A673 (cell line): ENCODE measurements around the gene METTL16. TPM values are rescaled to one million over a fixed set of nuclear protein-coding genes. Genes with fewer than 3 reads are reported as not detected.
"Not testable (repeated sequence)": the region's sequence is repeated elsewhere in the genome, so short reads cannot be mapped to it uniquely, and the experiment has no call there.

Experiments
- BruUV-seq: library from RNA; stranded (reverse); fragments of 400-500 nt; replicated peaks from 2 replicates; lab custom pipeline; 2021; lab: Mats Ljungman, UMichigan
- CTCF ChIA-PET: fragments of 300-600 bp; sonication (Branson Sonifier 250); formaldehyde crosslinking; loops from one replicate; lab custom pipeline; 2022; ENCODE audit warnings: antibody characterized with exemption; lab: Charles Lee
- POLR2A ChIA-PET: fragments of 300-600 bp; sonication (Branson Sonifier 250); formaldehyde crosslinking; loops from one replicate; lab custom pipeline; 2022; ENCODE audit warnings: antibody characterized with exemption; ENCODE audit not compliant: low non-redundant PET; lab: Charles Lee
- DNase-seq: peaks from one replicate; pipeline ENCODE4 v3.0.0-alpha.2; 2015; ENCODE audit warnings: low spot score
- H3K27ac ChIP-seq: fragments of 200-600 bp; sonication (generic); 2 replicates; pipeline ENCODE4 v1.5.1; 2016; ENCODE audit warnings: mixed run types, low read depth, mild to moderate bottlenecking, mixed read lengths, antibody characterized with exemption, low read length; ENCODE audit not compliant: poor library complexity, severe bottlenecking
- H3K27me3 ChIP-seq: fragments of 200-600 bp; sonication (generic); replicated peaks from 2 replicates; pipeline ENCODE4 v1.6.1; 2017; ENCODE audit warnings: mixed run types, low read depth, mild to moderate bottlenecking, mixed read lengths, antibody characterized with exemption, low read length; ENCODE audit not compliant: insufficient read depth, poor library complexity
- H3K36me3 ChIP-seq: fragments of 200-600 bp; sonication (generic); 2 replicates; pipeline ENCODE4 v1.6.1; 2016; ENCODE audit warnings: mixed run types, mild to moderate bottlenecking, mixed read lengths, antibody characterized with exemption, low read length; ENCODE audit not compliant: insufficient read depth, poor library complexity, severe bottlenecking
- H3K4me1 ChIP-seq: fragments of 200-600 bp; sonication (generic); 2 replicates; pipeline ENCODE4 v1.6.1; 2017; ENCODE audit warnings: mixed run types, mild to moderate bottlenecking, mixed read lengths, antibody characterized with exemption, low read length; ENCODE audit not compliant: insufficient read depth, poor library complexity, severe bottlenecking
- H3K4me3 ChIP-seq: fragments of 200-600 bp; sonication (generic); 2 replicates; pipeline ENCODE4 v1.5.1; 2016; ENCODE audit warnings: low read depth, mixed run types, mild to moderate bottlenecking, mixed read lengths, low read length; ENCODE audit not compliant: poor library complexity, severe bottlenecking
- H3K9me3 ChIP-seq: fragments of 200-600 bp; sonication (generic); 2 replicates; pipeline ENCODE4 v1.6.1; 2016; ENCODE audit warnings: mixed run types, low read depth, mild to moderate bottlenecking, mixed read lengths, antibody characterized with exemption, low read length; ENCODE audit not compliant: poor library complexity, severe bottlenecking
- EZH2 ChIP-seq: fragments of 200-600 bp; sonication (generic); IDR thresholded peaks from 2 replicates; pipeline ENCODE4 v1.6.1; 2017; ENCODE audit warnings: borderline replicate concordance, low read depth, mild to moderate bottlenecking, mixed read lengths, antibody characterized with exemption, low read length; ENCODE audit not compliant: poor library complexity, severe bottlenecking
- intact Hi-C: fragments of 100-400 bp; cut with micrococcal nuclease; formaldehyde crosslinking; loops from one replicate; pipeline ENCODE4 v1.10.0; 2022; ENCODE audit not compliant: unreplicated experiment
- total RNA-seq: library from RNA; stranded (reverse); gene quantifications from 2 replicates; pipeline ENCODE4 v1.2.3, GENCODE V29; 2021
- TF ChIP-seq, protein P1 (sequence below): fragments of 300-800, 200-600 bp; sonication (generic); conservative IDR thresholded peaks from 2 replicates; pipeline ENCODE4 v1.5.1; 2017; ENCODE audit warnings: low read depth, mild to moderate bottlenecking, antibody characterized with exemption, low read length, moderate library complexity, mixed read lengths

Gene METTL16
- total RNA-seq, 1 experiment from 2014 or later = 50.8 TPM

DNA sequence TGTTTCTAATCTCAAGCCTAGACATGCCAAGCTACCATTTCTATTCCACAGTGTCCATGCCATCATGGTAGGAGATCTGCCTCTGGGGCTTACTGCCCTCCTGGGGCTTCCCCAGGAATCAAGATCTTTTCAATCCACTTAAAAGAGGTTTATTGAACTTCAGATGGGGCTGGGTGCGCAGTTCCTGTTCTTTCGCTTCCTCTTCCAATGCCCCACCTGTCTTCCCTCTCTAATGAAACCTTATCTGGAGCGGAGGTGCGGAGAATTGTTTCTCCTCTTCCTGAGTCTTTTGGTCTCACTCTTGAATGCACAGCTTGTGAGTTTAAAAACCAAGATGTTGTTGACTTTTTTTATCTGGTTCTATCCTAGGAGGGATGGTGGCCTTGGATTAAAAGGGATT lies 30.4 kb upstream of the METTL16 start:
- H3K4me3 ChIP-seq = no peak overlapping the region
- TF ChIP-seq EZH2 = no peak
- TF ChIP-seq, protein P1, sequence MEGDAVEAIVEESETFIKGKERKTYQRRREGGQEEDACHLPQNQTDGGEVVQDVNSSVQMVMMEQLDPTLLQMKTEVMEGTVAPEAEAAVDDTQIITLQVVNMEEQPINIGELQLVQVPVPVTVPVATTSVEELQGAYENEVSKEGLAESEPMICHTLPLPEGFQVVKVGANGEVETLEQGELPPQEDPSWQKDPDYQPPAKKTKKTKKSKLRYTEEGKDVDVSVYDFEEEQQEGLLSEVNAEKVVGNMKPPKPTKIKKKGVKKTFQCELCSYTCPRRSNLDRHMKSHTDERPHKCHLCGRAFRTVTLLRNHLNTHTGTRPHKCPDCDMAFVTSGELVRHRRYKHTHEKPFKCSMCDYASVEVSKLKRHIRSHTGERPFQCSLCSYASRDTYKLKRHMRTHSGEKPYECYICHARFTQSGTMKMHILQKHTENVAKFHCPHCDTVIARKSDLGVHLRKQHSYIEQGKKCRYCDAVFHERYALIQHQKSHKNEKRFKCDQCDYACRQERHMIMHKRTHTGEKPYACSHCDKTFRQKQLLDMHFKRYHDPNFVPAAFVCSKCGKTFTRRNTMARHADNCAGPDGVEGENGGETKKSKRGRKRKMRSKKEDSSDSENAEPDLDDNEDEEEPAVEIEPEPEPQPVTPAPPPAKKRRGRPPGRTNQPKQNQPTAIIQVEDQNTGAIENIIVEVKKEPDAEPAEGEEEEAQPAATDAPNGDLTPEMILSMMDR = no peak
- no peak overlapping the region for H3K27ac ChIP-seq
- POLR2A ChIA-PET = no interaction called here
- peaks cover 3% of the 10 kb centered on the region for H3K4me1 ChIP-seq
- no peaks in the 10 kb centered on the region for H3K27me3 ChIP-seq
- H3K9me3 ChIP-seq = no peaks in the 10 kb centered on the region
- intact Hi-C loops = no loop called here
- no peaks in the 10 kb centered on the region for H3K36me3 ChIP-seq
- DNase-seq = no peak
- BruUV-seq = no TSS peak
- CTCF ChIA-PET = no interaction called here

- POLR2A ChIA-PET, H3K27ac ChIP-seq, H3K4me1 ChIP-seq, BruUV-seq, H3K4me3 ChIP-seq, DNase-seq, H3K9me3 ChIP-seq, CTCF ChIA-PET, intact Hi-C loops, H3K36me3 ChIP-seq, H3K27me3 ChIP-seq: not testable (repeated sequence)
Observed at GRCh38 chr17:2537579-2537978, 25.9 kb upstream of the METTL16 start.

DNA sequence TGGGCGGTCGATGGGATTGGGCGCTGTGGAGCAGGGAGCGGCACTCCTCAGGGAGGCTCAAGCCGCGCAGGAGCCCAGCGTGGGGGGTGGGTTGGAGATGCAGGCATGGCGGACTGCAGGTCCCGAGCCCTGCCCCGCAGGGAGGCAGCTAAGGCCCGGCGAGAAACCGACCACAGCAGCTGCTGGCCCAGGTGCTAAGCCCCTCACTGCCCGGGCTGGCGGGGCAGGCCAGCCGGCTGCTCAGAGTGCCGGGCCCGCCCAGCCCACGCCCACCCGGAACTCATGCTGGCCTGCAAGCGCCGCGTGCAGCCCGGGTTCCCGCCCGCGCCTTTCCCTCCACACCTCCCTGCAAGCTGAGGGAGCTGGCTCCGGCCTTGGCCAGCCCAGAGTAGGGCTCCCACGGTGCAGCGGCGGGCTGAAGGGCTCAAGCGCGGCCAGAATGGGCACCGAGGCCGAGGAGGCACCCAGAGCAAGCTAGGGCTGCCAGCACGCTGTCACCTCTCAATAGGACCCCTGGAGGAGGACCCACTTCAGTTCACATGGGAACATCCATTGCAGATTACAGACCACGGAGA lies 20.5 kb upstream of the METTL16 start:
- no TSS peak for BruUV-seq
- TF ChIP-seq, protein P1 = no peak
- no peak for TF ChIP-seq EZH2
- Histone ChIP-seq H3K4me1 (no peaks in the 10 kb centered on the region), H3K27ac (no peak overlapping the region), H3K36me3 (no peaks in the 10 kb centered on the region), H3K9me3 (no peaks in the 10 kb centered on the region), H3K4me3 (no peak overlapping the region), H3K27me3 (no peaks in the 10 kb centered on the region)
- intact Hi-C loops = no loop called here
- CTCF ChIA-PET = no interaction called here
- no peak for DNase-seq
- POLR2A ChIA-PET = no interaction called here

- H3K27ac ChIP-seq, BruUV-seq, DNase-seq, H3K4me1 ChIP-seq, H3K36me3 ChIP-seq, H3K4me3 ChIP-seq, H3K27me3 ChIP-seq, intact Hi-C loops, H3K9me3 ChIP-seq, POLR2A ChIA-PET, CTCF ChIA-PET: not testable (repeated sequence)
Observed at GRCh38 chr17:2531243-2531954, 19.7 kb upstream of the METTL16 start.

- H3K36me3 ChIP-seq, H3K27me3 ChIP-seq, DNase-seq, intact Hi-C loops, BruUV-seq, H3K4me3 ChIP-seq, POLR2A ChIA-PET, H3K27ac ChIP-seq, H3K4me1 ChIP-seq, H3K9me3 ChIP-seq, CTCF ChIA-PET: not testable (repeated sequence)
Observed at GRCh38 chr17:2521775-2522410, 10.2 kb upstream of the METTL16 start.
